Uterus (tissue), 4 donors: Measurements from ENCODE around the gene PKNOX2. TPM values are rescaled to one million over a fixed set of nuclear protein-coding genes. Genes with fewer than 3 reads are reported as not detected.

Experiments used
- DNase-seq, 2 donors: peaks; one replicate each; pipeline ENCODE4 v3.0.0-alpha.2; 2019 to 2020
- H3K27ac ChIP-seq, 2 donors: fragments of 200-600 bp; sonication (generic); 1 replicate in 1 of 2; 2 replicates in 1 of 2; pipeline ENCODE4 v1.5.1; 2016 to 2018
- H3K27me3 ChIP-seq, 2 donors: fragments of 200-600 bp; sonication (generic); one replicate each; pipeline ENCODE4 v1.5.1; 2018 to 2019; ENCODE audit warnings: control low read depth in 1 of 2
- H3K36me3 ChIP-seq, 2 donors: fragments of 200-600 bp; sonication (generic); one replicate each; pipeline ENCODE4 v1.5.1; 2019; ENCODE audit warnings: control low read depth in 1 of 2
- H3K4me1 ChIP-seq, 2 donors: fragments of 200-600 bp; sonication (generic); one replicate each; pipeline ENCODE4 v1.5.1; 2018 to 2019; ENCODE audit warnings: control low read depth in 1 of 2
- H3K4me3 ChIP-seq, 2 donors: fragments of 200-600 bp; sonication (generic); 1 replicate in 1 of 2; 2 replicates in 1 of 2; pipeline ENCODE4 v1.5.1; 2018 to 2019; ENCODE audit warnings: mild to moderate bottlenecking in 1 of 2
- H3K9me3 ChIP-seq, 2 donors: fragments of 200-600 bp; sonication (generic); one replicate each; pipeline ENCODE4 v1.5.1; 2019; ENCODE audit warnings: control low read depth in 1 of 2
- CTCF ChIP-seq, 4 experiments: fragments of 200-600 bp in 2 of 4; fragments of 450-650 bp in 2 of 4; sonication (generic) in 2 of 4; IDR thresholded peaks; one replicate each; pipeline ENCODE4 v1.5.1; 2016 to 2019; ENCODE audit warnings: antibody characterized with exemption in 4 of 4, mild to moderate bottlenecking in 2 of 4, moderate library complexity in 1 of 4
- POLR2A ChIP-seq, 2 donors: fragments of 450-650 bp; IDR thresholded peaks; one replicate each; pipeline ENCODE4 v1.6.1; 2016; ENCODE audit warnings: antibody characterized with exemption in 2 of 2, mild to moderate bottlenecking in 1 of 2, moderate library complexity in 1 of 2
- intact Hi-C: fragments of 100-400 bp; cut with DNase I; formaldehyde crosslinking; loops from one replicate; pipeline ENCODE4 v1.15.1; 2023; ENCODE audit warnings: low total_unique reads
- total RNA-seq, 4 donors: library from RNA; depleted of rRNA in 3 of 4; stranded (reverse); fragments of >200 nt in 3 of 4; gene quantifications; one replicate each; pipeline versions ENCODE4 v1.1.0 to v1.2.4, GENCODE V29; 2014 to 2023
- donor health status: DM: yes; HTN: yes; CAD: no.

The PKNOX2 gene
- total RNA-seq, 4 donors from 2014 or later = 0.29 to 22.7 (median 3.3) TPM

- H3K27ac ChIP-seq = no peak overlapping the region
- DNase-seq = no peak
- no peaks in the 10 kb centered on the region for H3K27me3 ChIP-seq
- H3K9me3 ChIP-seq = no peaks in the 10 kb centered on the region
- no peaks in the 10 kb centered on the region for H3K36me3 ChIP-seq
- no peak overlapping the region for H3K4me3 ChIP-seq
- no peaks in the 10 kb centered on the region for H3K4me1 ChIP-seq
- intact Hi-C loops = no loop called here
- TF ChIP-seq CTCF (IDR thresholded peaks at IDR 0.05) = no peak
- no peak for TF ChIP-seq POLR2A (IDR thresholded peaks at IDR 0.05)
Observed at GRCh38 chr11:125228445-125228844, 63.9 kb downstream of the PKNOX2 start.

GRCh38 chr11:125228993-125229392 is 64.4 kb downstream of the PKNOX2 start:
- H3K9me3 ChIP-seq = no peaks in the 10 kb centered on the region
- no peak overlapping the region for H3K4me3 ChIP-seq
- no peaks in the 10 kb centered on the region for H3K36me3 ChIP-seq
- DNase-seq = no peak
- no peaks in the 10 kb centered on the region for H3K27me3 ChIP-seq
- no peak overlapping the region for H3K27ac ChIP-seq
- no peak for TF ChIP-seq POLR2A (IDR thresholded peaks at IDR 0.05)
- no peak for TF ChIP-seq CTCF (IDR thresholded peaks at IDR 0.05)
- H3K4me1 ChIP-seq = no peaks in the 10 kb centered on the region
- intact Hi-C loops = no loop called here

DNA sequence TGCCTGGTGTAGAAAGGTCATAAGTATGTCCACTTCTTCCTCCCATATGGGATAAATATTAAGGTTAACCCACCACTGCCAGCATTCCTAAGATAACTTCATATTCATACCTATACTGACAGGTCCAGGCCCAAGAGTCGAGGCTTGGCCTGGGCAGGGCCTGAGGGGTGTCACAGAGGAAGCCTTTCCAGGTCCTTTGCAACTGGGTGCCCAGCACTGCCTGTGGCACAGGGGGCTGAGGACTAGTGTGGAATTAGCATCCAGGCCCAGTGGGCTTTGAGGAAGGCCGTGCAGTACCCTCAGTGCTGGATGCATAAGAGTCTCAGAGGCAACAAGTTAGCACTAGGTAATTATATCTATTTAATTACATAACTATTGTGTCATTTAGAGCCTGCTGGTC is 65.4 kb downstream of the PKNOX2 start:
- TF ChIP-seq POLR2A (IDR thresholded peaks at IDR 0.05) (no peak), CTCF (IDR thresholded peaks at IDR 0.05) (no peak)
- intact Hi-C loops = no loop called here
- H3K27me3 ChIP-seq = no peaks in the 10 kb centered on the region

DNA sequence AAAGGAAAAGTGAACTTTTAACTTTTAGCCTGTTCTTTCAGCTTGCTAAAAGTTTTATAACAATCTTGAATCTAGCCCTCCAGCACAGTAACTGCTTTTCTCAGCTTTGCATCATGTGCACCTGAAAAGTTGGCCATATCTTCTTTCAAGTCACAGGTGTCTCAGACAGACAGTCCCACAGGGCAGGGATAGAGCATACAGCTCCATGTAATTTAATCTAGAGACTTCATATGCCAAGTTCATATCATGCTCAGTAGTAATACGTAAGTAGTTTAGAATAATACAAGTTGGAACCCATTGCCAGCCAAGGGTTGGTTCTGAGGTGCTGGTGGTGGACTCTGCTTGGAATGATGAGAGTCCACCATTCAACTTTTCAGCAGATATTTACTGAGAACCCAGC is 68.6 kb downstream of the PKNOX2 start:
- intact Hi-C loops = no loop called here
- H3K9me3 ChIP-seq = no peaks in the 10 kb centered on the region
- no peaks in the 10 kb centered on the region for H3K4me1 ChIP-seq
- TF ChIP-seq CTCF (IDR thresholded peaks at IDR 0.05) (no peak), POLR2A (IDR thresholded peaks at IDR 0.05) (no peak)
- no peak for DNase-seq
- no peak overlapping the region for H3K27ac ChIP-seq
- no peaks in the 10 kb centered on the region for H3K27me3 ChIP-seq
- no peak overlapping the region for H3K4me3 ChIP-seq
- H3K36me3 ChIP-seq = no peaks in the 10 kb centered on the region

More for the DNA sequence above, 65.4 kb downstream of the PKNOX2 start:
- no peaks in the 10 kb centered on the region for H3K4me1 ChIP-seq
- H3K36me3 ChIP-seq = no peaks in the 10 kb centered on the region
- no peaks in the 10 kb centered on the region for H3K9me3 ChIP-seq
- no peak overlapping the region for H3K27ac ChIP-seq
- H3K4me3 ChIP-seq = no peak overlapping the region
- DNase-seq = no peak

GRCh38 chr11:125233736-125234275 is 69.3 kb downstream of the PKNOX2 start:
- Histone ChIP-seq H3K36me3 (no peaks in the 10 kb centered on the region), H3K27ac (no peak overlapping the region), H3K27me3 (no peaks in the 10 kb centered on the region), H3K9me3 (no peaks in the 10 kb centered on the region), H3K4me3 (no peak overlapping the region), H3K4me1 (no peaks in the 10 kb centered on the region)
- DNase-seq = no peak
- intact Hi-C loops = no loop called here
- TF ChIP-seq CTCF (IDR thresholded peaks at IDR 0.05) (no peak), POLR2A (IDR thresholded peaks at IDR 0.05) (no peak)
